Measurements from ENCODE around the gene CGREF1. TPM values are rescaled to one million over a fixed set of nuclear protein-coding genes. Genes with fewer than 3 reads are reported as not detected.

The CGREF1 gene
- total and polyA plus RNA-seq, 11 donors = 0.24 to 2.7 (median 0.92) TPM; not detected in 1

GRCh38 chr2:27149570-27150405, 30.9 kb upstream of the CGREF1 start:
- H3K4me3 ChIP-seq = no peak overlapping the region
- intact Hi-C loops (cut with DNase I) = no loop called here
- H3K36me3 ChIP-seq = no peaks in the 10 kb centered on the region
- ATAC-seq = peak in 1 of 4 donors; percentile 43
- H3K27ac ChIP-seq = no peak overlapping the region
- DNase-seq = no peak
- 85 to 88% (median 86%) methylated on average over 29 of the region's 29 CpGs for WGBS, 4 donors
- H3K27me3 ChIP-seq = no peaks in the 10 kb centered on the region
- TF ChIP-seq, protein P1, sequence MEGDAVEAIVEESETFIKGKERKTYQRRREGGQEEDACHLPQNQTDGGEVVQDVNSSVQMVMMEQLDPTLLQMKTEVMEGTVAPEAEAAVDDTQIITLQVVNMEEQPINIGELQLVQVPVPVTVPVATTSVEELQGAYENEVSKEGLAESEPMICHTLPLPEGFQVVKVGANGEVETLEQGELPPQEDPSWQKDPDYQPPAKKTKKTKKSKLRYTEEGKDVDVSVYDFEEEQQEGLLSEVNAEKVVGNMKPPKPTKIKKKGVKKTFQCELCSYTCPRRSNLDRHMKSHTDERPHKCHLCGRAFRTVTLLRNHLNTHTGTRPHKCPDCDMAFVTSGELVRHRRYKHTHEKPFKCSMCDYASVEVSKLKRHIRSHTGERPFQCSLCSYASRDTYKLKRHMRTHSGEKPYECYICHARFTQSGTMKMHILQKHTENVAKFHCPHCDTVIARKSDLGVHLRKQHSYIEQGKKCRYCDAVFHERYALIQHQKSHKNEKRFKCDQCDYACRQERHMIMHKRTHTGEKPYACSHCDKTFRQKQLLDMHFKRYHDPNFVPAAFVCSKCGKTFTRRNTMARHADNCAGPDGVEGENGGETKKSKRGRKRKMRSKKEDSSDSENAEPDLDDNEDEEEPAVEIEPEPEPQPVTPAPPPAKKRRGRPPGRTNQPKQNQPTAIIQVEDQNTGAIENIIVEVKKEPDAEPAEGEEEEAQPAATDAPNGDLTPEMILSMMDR (IDR thresholded peaks at IDR 0.05) = no peak
- TF ChIP-seq POLR2A (IDR thresholded peaks at IDR 0.05) = no peak
- no peaks in the 10 kb centered on the region for H3K4me1 ChIP-seq
- H3K9me3 ChIP-seq = no peaks in the 10 kb centered on the region

GRCh38 chr2:27148801-27149439, 30.0 kb upstream of the CGREF1 start, which contains the start of gene TCF23:
TCF23 (plus strand) TSS chr2:27149004; CDS start chr2:27149134, 130 bp downstream.
- DNase-seq (no peak), ATAC-seq (no peak)
- Histone ChIP-seq H3K36me3 (no peaks in the 10 kb centered on the region), H3K9me3 (no peaks in the 10 kb centered on the region), H3K27me3 (no peaks in the 10 kb centered on the region), H3K4me1 (no peaks in the 10 kb centered on the region), H3K4me3 (no peak within 1 kb of the TSS), H3K27ac (no peak within 1 kb of the TSS)
- no peak for TF ChIP-seq POLR2A (IDR thresholded peaks at IDR 0.05)
- TF ChIP-seq, protein P1 (IDR thresholded peaks at IDR 0.05) = no peak
- 52 to 58% (median 56%) methylated on average over 12 of the region's 12 CpGs for WGBS, 4 donors
- intact Hi-C loops (cut with DNase I) = no loop called here

- WGBS, 4 donors = 91 to 94% (median 93%) methylated on average over 8 of the region's 8 CpGs
- ATAC-seq = no peak
- TF ChIP-seq POLR2A (IDR thresholded peaks at IDR 0.05) = no peak
- TF ChIP-seq, protein P1 (IDR thresholded peaks at IDR 0.05) = no peak
Measured at GRCh38 chr2:27147935-27148334, 29.0 kb upstream of the CGREF1 start.

GRCh38 chr2:27145682-27146081, 26.8 kb upstream of the CGREF1 start:
- no peaks in the 10 kb centered on the region for H3K9me3 ChIP-seq
- no peaks in the 10 kb centered on the region for H3K27me3 ChIP-seq
- DNase-seq (no peak), ATAC-seq (no peak)
- H3K36me3 ChIP-seq = no peaks in the 10 kb centered on the region
- H3K27ac ChIP-seq = no peak overlapping the region
- WGBS, 4 donors = 69 to 82% (median 75%) methylated on average over 2 of the region's 2 CpGs
- no peak overlapping the region for H3K4me3 ChIP-seq
- no peaks in the 10 kb centered on the region for H3K4me1 ChIP-seq
- TF ChIP-seq, protein P1 (IDR thresholded peaks at IDR 0.05) = no peak
- TF ChIP-seq POLR2A (IDR thresholded peaks at IDR 0.05) = no peak
- intact Hi-C loops (cut with DNase I) = no loop called here

More at GRCh38 chr2:27147935-27148334, 29.0 kb upstream of the CGREF1 start:
- H3K36me3 ChIP-seq = no peaks in the 10 kb centered on the region
- H3K9me3 ChIP-seq = no peaks in the 10 kb centered on the region
- no peaks in the 10 kb centered on the region for H3K27me3 ChIP-seq
- H3K4me3 ChIP-seq = no peak overlapping the region
- no peak overlapping the region for H3K27ac ChIP-seq
- no peaks in the 10 kb centered on the region for H3K4me1 ChIP-seq
- intact Hi-C loops (cut with DNase I) = no loop called here
- DNase-seq = no peak

Data from heart left ventricle (tissue), 16 donors.